ENCODE measurements around the gene COL12A1.
"Not testable (repeated sequence)": the region's sequence is repeated elsewhere in the genome, so short reads cannot be mapped to it uniquely, and the experiment has no call there.

Gene COL12A1

DNA sequence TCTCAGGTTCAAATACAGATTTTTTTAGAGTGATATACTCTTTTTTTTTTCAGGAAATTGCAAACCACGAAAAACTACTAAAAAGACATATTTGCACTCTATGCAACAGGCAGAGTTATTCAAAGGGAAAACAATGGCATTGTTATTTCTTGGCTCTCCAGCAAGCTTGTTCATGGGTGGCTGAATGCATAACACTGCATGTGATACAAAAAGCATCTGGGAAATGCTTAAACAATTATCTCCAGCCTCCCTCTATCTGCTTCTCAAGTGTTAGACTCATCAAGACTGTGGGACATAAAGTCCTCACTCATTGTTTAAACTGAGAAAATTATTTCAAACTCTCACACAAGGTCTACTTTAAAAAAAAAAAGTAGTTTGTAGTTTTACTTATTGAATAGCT, 7.3 kb upstream of the COL12A1 start:
- no peak for DNase-seq (ENCODE audit: low read depth in 2 of 2)

DNA sequence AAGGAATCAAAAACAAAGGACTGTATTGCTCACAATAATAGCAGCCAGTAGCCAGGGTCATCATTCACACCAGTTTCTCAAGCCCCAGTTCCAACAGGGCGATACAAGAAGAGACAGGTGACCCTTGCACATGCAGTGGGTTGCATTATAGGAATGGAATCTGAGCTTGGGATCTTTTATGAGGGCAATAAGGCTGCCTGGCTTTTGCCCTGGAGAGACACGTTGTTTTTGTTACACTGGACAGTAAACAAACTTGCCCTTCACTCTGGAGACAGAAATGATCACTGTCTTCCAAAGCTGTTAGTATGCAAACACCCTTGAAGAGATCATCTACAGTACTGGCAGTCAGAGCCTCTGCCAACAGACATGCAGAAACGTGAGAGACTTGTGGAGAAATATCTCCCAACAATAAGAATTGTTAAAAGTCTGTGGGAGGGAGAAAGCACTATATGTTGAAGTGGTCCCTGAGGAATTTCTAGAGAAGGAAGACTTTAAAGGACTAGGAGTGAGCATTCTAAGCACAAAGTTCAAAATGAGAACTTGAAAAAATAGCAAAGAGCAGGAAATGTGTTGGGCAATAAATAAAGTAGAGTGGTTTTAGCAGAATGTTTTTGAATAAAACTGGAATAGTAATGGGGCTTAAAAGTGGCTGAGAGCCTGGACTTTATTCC, 6.2 kb upstream of the COL12A1 start:
- DNase-seq (ENCODE audit: low read depth in 2 of 2) = no peak

DNA sequence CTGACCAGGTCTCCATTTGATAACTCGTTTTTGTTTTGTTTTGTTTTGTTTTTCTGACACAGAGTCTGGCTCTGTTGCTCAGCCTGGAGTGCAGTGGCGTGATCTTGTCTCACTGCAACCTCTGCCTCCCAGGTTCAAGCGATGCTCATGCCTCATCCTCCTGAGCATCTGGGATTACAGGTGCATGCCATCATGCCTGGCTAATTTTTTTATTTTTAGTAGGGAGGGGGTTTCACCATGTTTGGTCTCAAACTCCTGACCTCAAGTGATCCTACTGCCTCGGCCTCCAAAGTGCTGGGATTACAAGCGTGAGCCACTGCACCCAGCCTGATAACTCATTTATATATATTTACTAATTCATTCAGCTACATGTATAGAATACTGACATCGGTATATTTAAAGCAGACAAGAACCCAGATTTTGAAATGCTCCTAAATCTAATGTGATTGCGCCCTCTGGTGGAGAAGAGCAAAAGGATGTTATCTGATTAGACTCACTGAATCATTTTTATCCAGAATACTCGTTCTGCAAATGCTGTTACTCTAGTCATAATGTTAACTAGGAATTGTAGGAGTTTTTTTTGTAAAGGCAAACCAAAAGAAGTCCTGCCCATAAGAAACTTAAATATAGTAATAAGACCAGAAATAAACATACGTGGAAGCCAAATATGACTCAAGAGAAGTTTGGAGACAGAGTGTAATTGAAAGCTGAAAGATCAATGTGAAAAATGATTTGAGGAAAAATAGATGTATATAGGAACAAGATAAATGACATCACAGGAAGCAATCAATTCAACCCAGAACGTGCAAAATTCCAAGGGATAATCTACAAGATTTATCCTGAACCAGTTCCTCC, 5.3 kb upstream of the COL12A1 start:
- DNase-seq (ENCODE audit: low read depth in 2 of 2) = peak in 1 of 2 donors; percentile 28

DNA sequence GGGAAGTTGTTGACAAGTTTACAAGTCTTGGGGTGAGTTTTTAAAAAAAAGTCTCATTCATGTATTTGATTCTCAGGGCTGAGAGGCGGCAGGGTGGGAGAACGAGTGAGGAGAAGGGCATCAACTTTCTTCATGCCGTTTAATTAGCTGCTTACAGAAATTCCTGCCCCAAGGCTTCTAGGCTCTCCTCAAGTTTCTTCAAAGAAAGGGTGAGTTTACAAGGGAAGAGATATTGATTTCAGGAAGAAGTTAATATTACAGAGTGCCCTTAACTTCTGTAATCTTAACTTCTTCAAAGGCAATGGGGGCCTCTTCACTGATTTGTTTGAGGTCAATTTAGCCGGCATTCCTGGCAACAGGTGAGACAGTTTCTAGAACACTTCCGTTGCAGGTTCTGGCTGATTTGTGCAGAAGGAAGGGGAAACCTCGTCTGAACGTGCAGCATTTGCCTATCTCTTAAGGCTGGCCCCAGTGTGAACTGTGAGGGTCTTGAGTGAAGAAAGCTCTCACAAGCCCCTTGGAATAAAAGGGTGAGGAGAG, 3.4 kb upstream of the COL12A1 start:
- DNase-seq (ENCODE audit: low read depth in 2 of 2) = no peak

DNA sequence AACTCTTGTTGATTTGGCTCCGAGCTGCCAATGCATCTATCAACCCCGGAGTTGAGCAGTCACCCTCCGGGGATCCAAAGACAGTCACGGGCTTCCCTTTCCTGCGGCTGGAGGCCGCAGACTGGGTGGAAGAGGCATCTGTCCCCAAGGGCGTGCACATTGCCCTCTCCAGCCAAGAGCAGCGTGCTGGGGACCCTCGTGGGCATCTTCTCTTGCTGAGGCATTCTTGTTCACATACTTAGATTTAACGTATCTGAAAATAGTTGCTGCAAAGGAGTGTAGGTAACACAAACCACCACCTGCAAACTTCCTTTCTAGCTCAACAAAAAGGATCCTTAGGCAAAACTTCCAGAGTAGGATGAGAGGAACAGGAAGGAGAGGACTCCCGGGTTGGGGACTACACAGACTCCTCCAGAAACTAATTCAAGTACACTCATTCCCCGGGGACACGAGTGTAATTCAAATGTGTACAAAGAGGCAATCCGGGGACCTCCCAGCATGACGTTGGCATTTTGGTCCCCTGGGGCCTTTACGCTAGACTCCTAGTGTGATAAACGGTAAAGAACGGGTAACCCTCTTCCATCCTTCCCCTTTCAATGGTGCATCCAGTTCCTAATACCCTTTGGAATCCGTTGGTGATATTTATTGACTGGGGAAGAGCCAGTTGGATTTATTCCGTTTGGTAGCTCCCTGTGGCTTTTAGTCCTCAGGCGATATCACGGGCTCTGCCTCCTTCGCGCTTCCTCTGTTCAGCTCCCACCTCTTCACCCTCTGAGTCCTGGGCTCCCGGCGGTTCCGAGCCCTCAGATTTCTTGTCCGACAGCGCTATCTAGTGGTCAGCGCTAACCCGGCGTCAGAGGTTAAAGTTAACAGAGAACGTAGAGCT, 2.7 kb upstream of the COL12A1 start:
- peak; percentile 50 to 59 for DNase-seq (ENCODE audit: low read depth in 2 of 2)

DNA sequence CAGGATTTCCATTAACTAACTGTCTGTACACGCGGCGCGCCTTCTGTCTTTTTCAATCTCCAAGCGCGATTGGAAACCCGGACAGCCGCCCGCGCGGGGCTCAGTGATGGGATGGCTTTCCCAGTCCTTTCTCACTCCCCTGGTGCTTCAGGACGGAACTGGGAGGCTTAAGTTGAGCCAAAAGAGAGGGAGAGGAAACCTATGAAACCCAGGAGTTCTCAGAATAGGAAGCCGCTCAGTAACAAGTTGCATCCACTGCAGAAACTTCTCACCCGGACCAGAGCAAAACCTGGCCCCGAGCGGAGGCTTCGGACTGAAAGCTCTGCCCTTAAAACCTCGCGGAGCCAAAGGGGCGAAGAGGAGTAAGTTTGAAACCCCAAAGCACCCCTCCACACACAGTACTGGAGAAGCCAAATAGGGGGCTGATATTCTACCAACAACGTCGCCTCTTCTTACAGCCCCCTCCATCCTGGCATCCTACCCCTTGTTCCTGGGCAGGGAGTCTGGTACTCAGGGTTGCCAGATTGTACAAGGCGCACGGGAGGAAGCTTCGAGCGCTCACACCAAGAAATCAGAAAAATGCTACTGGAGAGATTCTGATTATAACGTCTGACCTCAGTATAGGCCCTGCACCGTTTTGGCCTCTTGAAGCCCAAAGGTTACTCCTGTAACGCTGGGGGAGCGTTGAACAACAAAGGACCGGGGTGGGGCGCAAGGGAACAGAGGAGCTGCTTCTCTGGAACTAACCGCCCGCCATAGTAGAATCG, 906 bp upstream of the COL12A1 start:
- no peak for DNase-seq (ENCODE audit: low read depth in 2 of 2)

DNA sequence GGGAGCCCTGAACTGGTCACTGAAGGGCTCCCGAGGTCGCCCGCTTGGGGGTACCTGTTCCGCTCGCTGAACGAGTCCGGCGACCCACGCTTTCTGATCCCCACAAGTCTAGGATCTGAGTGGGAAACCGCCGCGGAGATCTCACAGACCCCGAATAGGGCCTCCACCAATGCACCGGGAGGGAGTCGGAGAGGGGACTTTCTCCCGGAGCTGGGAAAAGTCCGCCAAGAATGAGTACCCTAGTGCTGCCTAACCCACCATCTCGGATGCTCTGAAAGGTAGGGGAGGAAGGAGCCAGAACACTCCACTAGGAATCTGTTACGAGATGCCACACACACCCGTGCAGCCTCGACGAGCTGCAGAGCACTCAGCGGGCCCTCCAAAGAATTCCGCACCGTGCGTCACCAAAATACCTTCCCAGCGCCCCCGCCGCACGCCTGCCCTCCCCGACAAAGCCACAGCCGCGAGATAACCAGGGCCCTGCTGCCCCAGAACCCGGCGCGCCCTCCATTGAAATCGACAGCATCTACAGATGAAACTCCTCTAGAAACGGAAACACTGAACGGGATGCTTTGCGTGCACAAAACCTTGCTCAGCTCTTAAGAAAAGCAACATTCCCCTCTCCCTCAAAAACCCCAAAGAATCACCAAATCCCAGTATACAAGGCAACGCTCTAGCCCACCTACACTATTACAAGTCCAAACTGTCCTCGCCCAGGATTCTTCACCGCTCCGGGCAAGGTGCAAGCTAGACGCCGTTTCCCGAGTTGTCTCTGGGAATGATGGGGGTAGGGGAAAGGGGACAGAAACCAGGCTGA, 686 bp downstream of the COL12A1 start:
- no peak for DNase-seq (ENCODE audit: low read depth in 2 of 2)

DNA sequence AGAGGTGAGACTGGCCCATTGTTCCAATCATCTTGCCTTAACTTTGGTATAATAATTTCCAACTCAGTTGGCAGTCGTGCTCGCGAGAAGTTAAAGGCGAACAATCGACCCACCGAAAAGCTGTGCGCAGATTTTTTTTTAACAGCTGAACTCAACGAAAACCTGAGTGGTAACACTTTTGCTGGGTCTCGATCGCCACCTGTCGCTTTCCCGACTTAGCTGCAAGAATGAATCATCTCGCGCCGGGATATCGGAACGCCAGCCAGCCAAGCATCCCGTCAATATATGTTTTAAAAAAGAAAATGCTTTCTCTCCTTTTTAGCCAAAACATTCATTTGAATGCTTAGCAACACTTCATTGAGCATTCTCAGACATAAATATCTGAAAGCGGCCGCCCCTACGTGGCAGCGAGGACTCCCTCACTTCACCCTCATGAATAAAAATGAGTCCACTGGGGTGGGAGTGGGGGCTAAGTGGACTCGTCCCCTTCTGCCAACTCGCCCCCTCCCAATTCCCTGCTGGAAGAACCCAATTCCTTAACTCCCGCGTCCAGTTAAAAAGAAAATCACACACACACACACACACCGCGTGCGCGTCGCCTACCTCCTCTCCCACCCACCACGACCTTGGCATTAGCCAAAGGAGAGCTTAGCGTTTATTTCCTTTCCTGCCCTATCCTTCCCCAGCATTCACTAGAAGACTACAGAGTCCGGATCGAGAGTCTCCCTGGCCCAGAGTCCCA, 1.5 kb downstream of the COL12A1 start:
- no peak for DNase-seq (ENCODE audit: low read depth in 2 of 2)

DNA sequence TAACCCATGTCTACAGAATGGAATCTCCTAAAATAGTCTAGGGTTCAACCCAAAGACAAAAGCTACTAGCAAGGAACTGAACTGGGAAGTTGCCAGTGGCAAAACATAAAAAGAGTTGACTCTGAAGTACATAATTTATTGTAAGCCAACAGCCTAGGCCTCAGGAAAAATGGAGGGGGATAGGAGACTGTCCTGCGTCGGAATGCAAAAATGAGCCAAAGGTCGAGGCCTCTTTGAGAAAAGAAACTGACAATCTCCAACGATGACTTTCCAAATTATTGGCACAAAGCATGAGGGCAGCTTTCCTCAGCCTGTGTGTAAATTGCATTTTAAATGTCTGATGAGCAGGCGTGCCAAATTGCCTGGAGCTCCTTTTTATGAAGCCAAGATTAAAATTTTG, 2.1 kb downstream of the COL12A1 start:
- DNase-seq (ENCODE audit: low read depth in 2 of 2) = no peak

DNA sequence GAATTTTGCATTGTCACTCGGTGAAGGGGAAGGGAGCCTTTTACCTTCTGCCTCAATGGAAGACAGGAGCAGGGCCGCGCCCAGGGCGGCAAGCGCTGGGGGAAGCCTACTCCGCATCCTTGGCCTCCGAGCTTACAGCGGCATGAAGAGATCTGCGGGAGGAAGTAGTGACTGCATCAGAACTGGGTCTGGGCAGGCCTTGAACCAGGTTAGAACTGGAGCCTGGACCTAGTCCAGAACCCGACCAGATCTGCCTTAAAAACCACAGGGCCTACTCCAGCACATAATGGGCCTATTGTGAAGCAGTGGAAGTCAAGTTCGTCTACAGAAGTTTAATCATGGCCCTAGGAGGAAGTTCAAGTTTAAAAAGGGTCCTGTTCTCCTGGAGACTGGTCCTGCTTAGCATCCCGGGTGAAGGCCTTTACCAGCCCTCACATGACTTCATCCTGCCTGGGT, 3.1 kb downstream of the COL12A1 start:
- DNase-seq (ENCODE audit: low read depth in 2 of 2) = no peak

DNA sequence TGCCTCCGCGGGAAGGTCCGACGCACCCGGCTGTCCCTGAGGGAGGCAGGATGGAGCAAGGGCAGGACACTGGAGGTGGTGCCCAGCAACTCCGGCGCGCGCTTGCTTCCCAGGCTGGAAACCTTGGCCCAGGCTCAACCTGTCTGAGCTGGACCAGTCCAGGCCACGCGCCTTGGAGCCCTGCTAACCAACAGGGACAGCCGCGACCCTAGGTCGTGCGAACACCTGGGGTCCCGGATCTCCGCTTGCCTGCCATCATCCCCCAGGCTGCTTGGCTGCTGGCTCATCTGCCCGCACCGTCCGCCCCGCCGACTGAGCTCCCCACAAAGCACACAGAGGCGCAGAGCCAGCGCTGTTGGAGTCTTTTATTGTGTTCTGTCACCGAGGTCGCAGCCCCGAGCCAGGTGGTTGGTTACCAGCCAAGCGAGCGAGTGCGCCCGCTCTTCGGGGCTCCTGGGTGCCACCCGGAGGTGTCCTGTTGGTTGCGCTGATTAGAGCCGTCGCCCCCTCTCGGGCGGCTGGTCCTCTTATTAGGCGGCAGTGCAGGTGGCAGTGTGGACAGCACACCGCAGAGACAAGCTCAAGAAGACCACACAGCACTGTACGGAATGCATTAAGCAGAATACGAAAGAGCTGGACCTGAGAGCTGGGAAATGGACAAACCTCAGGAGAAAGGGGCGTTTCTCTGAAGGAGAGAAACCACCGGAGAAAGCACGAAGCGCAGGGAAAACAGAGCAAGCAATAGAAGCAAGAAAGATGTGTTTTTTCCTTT, 3.8 kb downstream of the COL12A1 start:
- DNase-seq (ENCODE audit: low read depth in 2 of 2) = no peak

DNA sequence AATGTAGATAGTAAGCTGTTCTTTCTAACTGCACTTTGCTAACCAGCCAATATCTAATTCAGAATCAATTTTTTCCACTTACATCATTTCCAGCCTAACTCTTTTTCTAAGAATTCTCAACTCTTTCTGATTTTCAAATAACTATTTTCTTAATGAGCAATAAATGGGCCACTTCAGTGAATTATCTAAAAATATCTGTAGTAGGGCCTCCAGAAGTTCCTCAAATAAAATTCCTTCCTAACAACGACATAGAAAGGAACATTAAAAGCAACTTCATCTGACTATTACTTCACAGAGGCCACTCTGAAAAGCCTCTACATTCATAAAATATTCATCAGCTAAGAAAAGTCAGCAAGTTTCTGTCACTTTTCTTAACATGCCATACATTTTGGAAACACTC, 4.8 kb downstream of the COL12A1 start:
- no peak for DNase-seq (ENCODE audit: low read depth in 2 of 2)

DNA sequence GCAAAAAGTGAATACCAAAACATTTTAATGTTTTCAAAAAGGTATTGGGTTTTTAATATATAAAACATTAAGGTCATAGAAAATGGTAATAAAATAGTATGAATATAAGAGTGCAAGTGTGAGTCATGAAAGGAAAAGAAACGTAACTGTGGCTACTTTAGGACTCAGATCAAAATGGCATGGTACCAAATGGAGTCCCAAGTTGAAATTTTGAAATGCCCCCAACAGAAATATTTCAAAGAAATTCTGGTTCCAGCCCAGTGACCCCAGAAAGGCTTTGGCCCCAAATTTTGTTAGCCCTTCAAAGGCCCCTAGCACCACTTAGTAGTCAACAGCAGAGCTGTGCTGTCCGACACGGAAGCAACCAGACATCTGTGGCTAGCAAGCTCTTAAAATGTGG, 6.0 kb downstream of the COL12A1 start:
- no peak for DNase-seq (ENCODE audit: low read depth in 2 of 2)

DNA sequence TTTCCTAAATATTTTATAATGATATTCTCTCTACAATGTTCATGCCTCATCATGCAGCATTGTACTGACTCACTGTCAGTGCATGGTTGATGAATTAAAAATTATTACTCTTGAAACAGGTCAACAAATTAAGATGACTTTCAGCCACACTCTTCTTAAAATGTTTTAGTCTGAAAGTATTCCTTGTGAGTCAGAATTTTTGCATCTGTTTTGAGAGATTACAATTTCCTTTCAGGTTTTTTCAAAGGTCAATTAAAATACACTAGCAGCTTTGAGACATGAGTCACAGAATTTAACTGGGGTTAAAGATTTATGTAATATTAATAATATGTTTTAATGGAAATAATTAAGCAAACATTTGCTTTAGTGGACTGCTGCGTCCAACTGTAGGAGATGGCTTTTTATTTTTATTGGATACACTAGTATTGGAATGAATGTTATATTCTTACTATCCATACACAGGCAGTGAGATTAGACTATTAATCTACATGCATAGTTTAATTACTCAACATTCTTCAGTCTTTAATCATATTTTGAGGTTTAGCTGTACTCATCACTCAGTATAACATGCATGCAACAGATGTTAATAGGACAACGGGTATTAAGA, 9.7 kb downstream of the COL12A1 start:
- no peak for DNase-seq (ENCODE audit: low read depth in 2 of 2)

DNA sequence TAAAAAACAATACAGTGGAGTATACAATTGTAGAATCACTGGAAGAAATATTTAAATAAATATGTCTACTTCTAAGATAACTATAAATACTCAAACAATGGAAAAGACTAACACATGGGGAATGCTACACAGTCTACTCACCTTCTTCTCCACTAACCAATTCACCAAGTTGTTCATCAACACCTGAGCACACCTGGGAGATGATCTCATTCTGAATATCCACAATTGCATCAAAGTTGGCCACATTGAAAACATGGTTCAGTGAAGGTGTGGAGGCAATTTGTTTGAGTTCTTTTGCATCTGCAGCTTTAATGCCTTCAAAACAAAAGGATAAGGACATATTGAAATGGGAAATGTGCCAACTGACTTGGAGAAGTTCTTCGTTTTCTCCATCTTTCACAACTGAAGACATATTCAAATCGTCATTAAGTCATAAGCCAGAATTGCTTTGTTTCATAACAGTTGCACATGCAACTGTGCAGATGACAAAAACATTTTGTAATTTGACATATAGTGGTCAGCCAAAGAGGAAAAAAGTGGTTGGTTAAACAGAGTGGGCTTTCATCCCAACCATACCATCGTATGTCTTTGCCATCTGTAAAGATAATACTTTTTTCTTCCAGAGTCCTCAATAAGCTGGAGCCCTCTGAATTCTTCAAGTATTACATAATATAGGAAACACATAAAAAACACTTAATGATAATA, 17.5 kb downstream of the COL12A1 start:
- no peak for DNase-seq (ENCODE audit: low read depth in 2 of 2)

DNA sequence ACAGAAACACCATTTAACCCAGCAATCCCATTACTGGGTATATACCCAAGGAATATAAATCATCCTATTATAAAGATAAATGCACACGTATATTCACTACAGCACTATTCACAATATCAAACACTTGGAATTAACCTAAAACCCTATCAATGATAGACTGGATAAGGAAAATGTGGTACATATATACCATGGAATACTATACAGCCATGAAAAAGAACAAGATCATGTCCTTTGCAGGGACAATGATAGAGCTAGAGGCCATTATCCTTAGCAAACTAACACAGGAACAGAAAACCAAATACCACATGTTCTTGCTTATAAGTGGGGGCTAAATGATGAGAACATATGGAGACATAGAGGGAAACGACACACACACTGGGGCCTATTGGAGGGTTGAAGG, 19.3 kb downstream of the COL12A1 start:
- DNase-seq (ENCODE audit: low read depth in 2 of 2) = not testable (repeated sequence)

DNA sequence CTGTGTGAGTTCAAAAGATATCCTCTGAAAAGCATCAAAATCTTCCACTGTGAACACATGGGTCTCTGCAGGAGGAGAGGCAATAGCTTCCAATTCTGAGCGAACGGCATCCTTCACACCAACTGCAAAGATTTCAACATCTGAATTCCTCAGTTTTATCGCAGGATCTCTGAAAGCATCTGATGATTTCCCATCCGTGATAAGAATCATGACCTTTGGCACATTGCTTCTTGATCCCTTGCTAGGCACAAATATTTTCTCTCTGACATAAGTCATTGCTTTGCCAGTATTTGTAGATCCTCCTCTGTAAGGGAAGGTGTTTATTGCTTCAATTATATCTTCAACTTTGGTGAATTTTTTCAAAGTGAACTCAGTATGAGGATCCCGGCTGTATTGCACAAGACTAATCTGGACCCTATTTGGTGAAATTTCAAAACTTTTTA, 22.7 kb downstream of the COL12A1 start:
- no peak for DNase-seq (ENCODE audit: low read depth in 2 of 2)

DNA sequence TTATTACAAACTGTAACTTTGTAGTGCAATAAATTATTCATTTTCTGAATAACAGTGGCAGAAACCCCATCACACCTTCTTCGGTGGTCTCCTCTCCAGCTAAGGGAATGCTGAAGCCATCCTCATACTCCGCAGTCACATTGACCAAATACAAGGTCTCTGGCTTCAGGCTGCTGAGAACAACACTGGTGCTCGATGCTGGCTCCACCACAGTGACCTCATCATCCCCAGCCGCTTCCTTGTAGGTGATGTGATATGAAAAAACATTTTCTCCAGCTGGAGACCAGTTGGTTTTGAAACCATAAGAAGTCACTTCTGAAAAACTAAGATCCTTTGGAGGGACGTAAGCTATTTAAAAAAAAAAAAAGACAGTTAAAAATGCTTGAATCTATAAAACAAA, 25.0 kb downstream of the COL12A1 start:
- no peak for DNase-seq (ENCODE audit: low read depth in 2 of 2)
